Stimulated activated CD4-positive, alpha-beta T cell treated with anti-CD3 and anti-CD28 coated beads, Interleukin-15, amount 100 ng/mL, for 1 hour (primary cell): ENCODE measurements around the gene GOLGA6L10.
"Not testable (repeated sequence)": the region's sequence is repeated elsewhere in the genome, so short reads cannot be mapped to it uniquely, and the experiment has no call there.

ENCODE experiments used
- DNase-seq, 2 donors: peaks; one replicate each; pipeline ENCODE4 v3.0.0-alpha.2; 2020; ENCODE audit warnings: low read depth in 1 of 2, low spot score in 1 of 2

GOLGA6L10 gene

DNA sequence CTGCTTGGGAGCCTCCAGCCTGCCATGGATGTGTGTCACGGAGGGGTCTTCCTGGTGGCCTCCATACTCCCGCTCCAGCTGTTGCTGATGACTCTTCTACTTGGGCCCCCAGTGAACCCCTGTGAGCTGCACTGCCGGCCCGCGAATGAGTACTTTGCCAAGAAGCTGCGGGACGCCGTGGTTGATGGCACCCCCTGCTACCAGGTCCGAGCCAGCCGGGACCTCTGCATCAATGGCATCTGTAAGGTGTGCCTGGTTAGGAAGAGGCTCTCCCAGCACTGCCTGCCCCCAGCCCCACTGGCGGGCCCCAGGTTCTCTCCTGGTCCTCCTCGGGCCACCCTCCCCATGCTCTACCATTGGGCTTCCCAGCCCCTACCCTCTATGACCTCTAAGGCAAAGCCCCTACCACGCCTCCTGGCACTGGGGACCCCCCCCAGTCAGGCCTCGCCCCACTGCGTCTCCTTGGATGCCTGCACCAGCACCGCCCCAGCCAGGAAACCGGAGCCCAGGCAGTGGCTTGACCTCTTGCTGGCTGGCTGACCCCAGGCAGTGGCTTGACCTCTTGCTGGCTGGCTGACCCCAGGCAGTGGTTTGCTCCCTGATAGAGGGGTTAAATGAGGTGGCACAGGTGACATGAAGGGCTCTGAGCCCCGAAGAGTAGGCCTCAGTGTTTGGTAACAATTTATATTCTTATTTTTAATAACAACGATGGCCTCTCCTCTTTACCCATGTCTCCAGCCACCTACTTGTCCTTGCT lies 29.6 kb downstream of the GOLGA6L10 start:
- DNase-seq = not testable (repeated sequence)

DNA sequence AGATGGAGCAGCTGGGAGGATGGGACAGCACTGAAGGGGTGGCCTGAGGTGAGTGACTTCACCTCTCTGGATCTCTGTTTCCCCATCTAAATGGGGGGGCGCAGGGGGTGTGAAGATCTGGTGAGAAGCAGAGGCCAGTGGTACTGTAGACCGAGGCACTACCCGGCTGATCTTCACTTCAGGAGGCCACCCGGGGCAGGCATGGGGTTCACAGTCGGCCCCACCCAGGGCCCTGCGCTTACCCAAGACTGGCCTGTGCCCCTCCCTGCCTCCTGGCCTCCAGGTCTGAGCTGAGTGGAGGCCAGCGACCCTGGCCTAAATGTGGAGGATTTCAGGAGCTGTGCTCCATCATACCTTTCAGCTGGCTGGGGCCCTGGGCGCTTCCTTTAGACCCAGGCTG lies 31.0 kb downstream of the GOLGA6L10 start:
- not testable (repeated sequence) for DNase-seq

DNA sequence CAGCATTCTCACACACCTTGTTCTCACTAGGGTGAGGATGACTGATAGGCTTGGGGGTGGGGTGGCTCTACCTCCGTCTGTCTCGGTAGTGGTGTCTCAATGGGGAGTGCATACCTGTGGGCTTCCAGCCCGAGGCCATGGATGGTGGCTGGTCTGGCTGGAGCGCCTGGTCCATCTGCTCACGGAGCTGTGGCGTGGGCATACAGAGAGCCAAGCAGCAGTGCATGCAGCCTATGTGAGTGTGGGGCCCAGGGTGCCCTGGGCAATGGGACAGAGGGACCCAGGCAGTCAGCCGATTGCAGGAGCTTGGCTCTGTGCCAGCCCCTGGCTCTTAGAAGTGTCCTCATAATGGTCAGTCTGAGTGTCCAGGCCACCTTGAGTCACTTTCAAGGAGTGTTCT lies 31.8 kb downstream of the GOLGA6L10 start:
- DNase-seq = not testable (repeated sequence)

DNA sequence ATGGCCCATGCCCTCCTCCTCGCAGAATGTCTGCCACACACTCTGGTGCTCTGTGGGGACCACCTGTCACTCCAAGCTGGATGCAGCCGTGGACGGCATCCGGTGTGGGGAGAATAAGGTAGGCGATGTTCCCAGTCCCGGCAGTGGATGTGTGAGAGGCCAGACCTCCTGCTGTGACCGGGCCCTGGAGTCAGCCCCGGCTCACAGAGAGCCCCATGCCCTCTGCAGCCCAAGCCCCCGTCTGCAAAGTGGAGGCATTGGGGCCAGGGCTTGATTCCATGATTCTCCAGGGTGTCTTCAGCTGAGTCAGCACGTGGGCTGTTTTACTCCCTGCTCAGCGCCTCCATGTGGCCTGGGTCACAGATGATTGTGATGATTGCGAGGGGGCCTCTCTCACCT lies 32.2 kb downstream of the GOLGA6L10 start:
- DNase-seq = no peak

DNA sequence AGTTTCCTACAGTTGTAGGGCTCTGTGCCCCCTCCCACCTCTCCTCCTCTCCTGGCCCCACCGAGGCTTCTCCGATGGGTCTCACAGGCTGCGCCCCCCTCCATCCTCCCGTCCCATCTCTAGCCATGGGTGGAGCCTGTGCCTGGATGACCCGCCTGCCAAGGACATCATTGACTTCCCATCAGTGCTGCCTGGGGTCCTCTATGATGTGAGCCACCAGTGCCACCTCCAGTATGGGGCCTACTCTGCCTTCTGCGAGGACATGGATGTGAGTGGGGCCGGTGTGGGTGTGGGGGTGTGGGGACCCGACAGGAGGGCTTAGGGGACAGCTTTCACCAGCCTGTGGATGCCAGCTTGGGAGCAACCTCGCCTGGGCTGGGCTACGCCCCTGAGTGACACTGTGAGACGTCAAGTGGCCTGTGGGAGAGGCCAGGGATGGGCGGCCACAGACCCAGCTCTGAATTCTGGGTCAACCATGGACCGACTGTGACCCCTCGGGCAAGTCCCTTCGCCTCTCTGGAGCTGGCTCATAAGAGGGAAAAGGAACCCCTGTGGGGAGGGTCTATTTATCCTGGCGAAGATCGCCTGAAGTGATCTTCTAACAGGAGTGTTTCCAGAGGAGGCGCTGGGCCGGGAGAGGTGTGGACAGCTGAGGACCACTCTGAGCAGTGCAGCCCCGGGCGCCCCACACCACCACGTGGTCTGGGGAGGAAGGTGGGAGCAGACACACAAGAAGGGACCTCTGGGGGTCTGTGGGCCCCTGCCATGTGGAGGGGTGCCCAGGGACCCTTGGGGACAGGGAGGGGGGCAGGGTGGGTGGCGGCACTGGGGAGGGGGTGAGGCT lies 32.8 kb downstream of the GOLGA6L10 start:
- not testable (repeated sequence) for DNase-seq

DNA sequence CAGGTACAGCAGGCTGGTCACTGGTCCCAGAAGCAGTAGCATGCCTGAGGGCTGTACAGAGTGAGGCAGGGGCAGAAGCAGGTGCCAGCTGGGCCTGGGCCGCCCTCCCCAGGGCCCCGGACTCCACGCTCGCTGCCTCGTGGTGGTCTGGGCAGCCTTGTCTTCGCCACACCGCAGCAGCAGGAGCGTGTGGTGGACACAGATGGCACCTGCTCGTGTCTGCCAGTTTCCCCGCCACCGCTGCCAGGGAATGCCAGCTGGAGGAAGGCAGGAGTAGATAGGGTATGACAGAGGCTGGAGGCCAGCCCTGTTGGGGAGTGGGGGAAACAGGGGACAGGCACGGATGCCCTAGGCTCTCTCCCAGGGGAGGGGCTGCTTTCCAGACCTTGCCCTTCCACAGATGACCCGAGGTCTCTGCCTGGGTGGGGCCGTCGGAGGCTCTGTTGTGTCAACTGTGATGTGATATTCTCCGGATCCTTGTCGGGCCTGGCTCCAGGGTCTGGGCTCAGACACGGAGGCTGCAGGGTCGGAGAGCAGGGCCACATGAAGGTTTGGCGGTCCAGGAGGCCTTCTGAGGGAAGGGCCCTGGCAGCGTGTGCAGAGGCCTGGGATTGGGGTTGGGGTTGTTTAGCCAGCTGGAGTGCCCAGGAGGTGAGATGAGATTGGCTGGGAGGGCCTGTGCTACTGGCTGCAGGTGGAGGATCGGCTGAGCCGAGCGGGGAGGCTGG lies 33.6 kb downstream of the GOLGA6L10 start:
- DNase-seq = no peak

DNA sequence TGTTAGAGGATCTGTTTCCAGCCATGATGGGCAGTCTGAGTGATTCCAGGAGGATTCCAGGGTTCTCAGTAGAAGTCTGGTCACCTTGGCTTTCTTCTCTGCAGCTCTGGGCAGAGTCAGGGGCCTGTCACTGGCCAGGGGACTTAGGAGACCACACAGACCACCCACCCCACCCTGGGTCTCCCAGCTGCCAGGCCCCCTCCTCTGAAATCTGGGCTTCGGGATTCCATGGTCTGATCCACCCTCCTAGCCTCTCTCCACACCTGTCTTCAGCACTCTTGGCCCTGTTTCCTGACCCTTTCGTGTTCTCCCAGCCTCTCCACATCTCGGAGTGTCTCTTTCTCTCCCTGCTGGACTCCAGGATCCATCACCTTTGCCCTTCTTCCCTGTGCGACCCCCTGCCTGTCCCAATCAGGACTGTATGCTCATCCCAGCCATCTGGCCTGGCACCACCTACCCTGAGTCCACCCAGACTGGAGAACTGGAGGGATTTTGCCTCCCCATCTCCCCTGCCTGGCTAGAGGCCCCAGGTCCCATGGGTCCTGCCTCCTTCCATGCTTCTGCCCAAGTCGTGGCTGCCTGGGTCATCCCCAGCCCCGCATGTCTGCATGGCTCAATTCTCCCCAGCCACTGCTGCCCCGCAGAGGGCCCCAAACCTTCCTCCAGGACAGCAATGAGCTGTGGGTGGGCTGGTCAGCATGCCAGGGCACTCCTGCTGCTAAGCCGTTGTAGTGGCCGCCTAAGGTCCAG lies 34.3 kb downstream of the GOLGA6L10 start:
- no peak for DNase-seq

DNA sequence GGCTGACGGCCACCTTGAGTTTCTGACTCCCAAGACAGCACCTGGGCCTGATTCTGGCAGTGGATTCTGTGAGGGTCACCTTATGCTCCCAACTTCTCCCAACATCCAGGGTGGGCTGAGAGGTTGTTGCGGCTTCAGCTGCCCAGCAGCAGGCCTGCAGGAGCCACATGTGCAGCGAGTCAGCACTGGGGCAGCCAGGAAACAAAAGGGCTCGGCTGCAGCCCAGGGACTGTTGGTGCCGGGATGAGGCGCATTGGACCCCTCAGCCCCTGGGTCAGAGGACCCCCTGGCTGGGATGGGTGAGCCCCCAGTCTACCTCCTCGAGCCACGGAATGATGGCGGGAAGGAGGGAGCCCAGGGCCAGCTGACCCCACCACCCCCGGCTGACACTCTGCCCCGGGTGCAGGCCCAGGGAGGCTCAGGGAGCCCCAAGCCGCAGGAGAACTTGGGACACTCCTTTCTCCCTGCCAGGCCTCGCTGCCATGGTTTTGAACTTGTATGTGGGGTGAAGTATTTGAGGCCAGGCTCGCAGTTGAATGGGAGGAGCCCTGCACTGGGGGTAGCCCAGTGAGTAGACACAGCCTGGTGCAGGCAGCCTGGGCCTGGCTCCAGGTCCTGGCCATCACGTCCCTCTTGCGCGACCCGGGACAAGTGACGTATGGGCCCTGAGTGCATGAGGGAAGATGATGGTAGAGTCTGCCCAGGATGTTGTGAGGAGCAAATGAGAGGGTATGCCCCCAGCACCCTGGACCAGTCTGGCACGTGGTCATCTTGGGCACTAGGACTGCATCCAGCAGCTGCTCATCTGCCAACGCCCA lies 35.1 kb downstream of the GOLGA6L10 start:
- not testable (repeated sequence) for DNase-seq

DNA sequence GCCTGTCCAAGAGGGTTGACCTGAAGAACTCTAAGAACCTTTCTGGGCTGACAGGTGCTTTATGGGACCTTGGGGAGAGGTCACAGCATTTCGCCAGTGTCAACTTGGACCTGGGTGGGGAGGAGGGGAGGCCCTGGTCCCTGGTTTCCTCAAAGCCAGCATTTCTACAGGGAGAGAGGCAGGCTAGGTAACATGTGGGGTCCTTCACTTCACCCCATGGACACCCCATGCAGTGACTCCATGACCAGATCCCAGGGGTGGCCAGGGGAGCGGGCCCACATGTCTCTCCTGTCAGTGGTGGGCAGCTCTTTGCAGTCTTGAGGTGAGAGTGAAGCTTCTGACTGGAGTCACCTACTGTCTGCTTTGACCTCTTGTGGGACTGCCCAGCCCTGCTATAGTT lies 35.8 kb downstream of the GOLGA6L10 start:
- no peak for DNase-seq

DNA sequence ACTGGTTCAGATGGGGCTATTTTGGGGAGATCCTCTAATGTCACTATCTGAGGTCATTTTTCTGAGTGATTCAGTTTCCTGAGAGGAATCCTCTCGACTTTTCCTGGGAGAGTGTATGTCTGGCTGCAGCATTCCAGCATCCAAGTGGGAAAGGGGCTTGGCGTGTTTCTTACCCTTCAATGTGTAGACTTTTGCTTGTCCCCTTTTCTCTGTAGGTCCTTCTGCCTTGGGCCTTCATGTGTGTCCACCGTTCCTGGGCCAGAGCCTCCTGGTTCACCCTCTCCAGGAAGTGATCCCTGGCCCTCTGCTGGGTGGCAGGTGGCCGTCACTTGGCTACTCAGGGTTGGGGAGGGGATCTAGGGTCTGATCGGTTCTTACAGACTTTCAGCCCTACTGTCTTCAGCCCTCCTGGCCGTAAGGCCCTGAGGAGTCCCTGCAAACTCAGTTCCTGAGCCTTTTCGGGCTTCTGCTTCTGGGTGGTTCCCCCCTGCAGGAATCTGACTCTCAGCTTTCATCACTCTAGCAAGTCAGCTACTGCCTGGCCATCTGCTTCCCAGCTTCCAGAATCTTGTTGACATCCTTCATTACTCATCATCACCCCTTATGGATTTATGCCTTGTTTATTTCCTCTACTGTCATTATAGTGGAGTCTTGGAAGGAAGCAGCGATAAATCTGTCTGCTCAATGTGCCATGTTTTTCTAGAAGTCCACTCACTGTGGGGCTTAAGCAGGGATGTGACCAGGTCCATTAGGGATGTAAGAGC lies 36.5 kb downstream of the GOLGA6L10 start:
- no peak for DNase-seq

DNA sequence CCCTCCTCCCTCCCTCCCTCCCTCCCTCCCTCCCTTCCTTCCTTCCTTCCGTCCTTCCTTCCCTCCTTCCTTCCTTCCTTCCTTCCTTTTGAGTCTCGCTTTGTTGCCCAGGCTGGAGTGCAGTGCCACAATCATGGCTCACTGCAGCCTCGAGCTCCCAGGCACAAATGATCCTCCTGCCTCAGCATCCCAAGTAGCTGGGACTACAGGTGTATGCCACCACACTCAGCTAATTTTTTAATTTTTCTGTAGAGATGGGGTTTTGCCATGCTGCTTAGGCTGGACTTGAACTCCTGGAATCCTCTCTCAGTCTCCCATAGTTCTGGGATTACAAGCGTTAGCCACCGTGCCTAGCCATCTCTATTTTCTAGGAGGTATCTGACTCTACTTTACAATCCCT lies 38.0 kb downstream of the GOLGA6L10 start:
- not testable (repeated sequence) for DNase-seq

DNA sequence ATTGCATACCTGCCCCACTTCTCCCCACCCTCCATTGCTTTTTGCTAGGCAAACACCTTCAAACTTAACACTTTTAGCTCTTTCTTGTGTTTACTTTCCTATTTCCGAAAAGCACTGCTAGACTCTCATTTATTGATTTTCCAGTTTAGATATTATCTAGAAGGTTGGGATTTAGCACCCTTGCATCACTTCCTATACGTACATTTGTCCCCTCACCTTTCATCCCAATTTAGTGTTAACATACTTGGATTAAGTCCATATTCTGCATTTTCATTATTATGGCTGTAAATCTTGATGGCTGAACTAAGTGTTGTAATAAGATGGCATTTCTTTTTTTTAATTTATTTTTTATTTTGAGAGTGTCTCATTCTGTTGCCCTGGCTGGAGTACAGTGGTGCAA lies 39.5 kb downstream of the GOLGA6L10 start:
- no peak for DNase-seq

DNA sequence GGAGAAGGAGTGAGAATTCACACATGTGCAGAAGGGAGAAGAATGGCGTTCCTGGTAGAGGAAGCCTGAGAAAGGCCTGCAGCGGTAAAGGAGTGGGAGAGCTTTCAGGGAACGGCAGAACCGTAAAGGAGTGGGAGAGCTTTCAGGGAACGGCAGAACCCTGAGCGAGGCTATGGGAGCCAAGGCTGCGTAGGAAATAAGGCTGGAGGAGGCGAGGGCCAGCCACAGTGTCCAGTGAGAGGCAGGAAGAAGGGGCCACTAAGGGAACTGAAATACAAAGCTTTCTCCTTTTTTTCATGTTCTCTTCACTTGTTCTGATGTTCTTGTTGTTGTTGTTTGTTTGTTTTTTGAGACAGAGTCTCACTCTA lies 41.6 kb downstream of the GOLGA6L10 start:
- DNase-seq = no peak

DNA sequence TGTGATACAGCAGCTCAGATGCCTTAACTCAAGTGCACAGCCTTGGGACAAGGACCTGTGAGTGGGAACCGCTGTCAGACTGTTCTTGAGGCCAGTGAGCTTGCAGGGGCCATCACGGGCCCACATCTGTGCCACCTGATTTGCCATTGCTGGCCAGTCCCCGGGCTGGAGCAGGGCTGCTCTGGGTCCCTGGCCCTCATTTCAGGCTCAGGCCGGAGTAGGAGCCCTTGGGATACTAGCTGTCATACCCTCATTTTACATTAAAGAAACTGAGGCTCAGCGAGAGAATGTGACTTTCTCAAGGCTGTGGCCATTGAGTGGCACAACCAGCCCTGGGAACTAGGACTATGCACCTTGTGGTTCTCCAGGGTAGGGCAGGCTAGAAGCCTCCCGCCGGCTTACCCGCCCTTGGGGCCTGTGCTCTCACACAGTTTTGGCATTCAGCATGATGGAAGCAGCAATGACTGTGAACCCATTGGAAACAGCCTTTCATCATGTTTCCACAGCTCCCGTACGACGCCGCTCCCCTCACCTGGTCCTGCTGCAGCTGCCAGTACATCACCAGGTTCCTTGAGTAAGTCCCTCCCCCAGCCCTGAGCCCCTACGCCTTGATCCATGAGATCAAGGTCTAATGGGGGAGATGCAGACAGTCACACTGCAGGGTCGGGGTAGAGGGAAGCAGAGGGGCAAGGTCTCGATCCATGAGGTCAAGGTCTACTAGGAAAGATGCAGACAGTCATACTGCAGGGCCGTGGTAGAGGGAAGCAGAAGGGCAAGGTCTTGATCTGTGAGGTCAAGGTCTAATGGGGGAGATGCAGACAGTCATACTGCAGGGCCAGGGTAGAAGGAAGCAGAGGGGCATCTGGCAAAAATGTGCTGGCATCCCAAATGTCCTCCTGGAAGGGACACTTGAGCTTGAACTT lies 42.2 kb downstream of the GOLGA6L10 start:
- DNase-seq = no peak

DNA sequence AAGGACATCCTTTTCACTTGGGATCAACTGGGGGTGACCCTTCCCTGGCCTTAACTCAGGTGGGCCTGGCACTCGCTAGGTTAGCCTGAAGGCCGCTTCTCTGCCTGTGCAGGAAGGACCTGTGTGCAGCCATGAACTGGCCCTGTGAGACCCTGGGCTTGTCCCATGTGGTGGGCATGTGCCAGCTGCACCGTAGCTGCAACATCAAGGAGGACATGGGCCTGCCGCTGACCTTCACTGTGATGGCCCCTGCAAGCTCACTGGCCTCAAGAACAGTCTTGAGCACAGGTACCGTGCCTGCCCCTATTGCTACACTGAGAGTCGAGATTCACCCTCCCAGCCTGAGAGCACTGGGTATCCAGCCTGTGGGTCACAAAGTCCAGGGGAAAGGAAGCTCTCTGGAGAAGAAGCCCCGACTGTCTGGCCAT lies 43.6 kb downstream of the GOLGA6L10 start:
- no peak for DNase-seq

DNA sequence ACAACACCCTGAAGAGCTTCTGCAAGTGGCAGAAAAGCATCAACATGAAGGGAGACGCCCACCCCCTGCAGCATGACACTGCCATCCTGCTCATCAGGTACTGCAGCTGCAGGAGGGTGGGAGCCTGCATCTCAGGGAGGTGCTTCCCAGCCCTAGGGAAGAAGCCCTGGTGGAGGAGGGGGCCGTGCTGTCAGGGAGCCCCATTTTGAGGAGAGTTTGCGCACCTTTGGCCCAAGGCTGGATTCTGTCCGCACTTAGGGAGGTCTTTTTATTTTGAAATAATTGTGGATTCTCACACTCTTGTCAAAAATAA lies 44.5 kb downstream of the GOLGA6L10 start:
- DNase-seq = no peak

DNA sequence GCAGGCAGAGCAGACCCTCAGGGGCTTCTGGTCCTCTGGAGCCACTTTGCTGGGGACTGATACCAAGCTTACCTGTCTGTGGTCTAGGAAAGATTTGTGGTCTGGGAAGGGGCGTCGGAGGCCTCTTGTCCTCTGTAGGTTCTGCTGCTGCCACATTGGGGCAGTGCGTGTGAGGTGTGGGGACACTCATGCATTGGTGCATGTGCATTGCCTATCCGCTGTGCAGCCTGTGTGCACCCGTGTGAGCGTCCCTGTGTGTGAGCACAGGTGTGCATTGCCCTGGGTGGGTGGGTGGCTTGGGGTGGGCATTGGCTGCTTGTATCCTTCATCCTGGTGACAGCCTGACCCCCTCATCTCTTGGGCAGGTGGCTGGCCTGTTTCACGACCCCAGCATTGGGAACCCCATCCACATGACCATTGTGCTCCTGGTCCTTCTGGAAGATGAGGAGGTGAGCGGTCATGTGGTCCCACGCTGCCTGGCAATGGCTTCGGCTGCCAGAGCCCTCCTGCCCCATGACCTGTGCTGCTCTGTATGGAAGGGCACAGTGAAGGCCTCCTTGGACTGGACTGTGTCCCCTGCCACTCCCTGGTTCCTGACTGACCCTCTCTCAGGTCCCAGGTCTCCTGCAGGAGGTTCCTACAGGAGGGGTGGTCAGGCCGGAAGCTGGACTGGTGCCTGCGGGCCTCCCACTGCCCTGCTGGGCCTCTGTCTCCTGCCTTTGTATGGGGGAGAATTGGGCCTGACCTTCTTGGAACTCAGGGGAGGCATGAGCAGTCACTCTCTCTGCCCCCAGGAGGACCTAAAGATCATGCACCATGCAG lies 45.1 kb downstream of the GOLGA6L10 start:
- DNase-seq = no peak
